K562 (cell line): ENCODE measurements around the gene PDE11A.

Experiments
- CBFB ChIP-seq: sonication (generic); formaldehyde crosslinking; IDR thresholded peaks from 2 replicates; pipeline ENCODE4 v1.4.0; 2020; ENCODE audit warnings: mild to moderate bottlenecking, missing genetic modification reagents
- EZH2 ChIP-seq: IDR thresholded peaks from 2 replicates; pipeline ENCODE4 v1.6.1; 2012; ENCODE audit warnings: low read depth, mild to moderate bottlenecking, inconsistent platforms, low read length, borderline replicate concordance
- MAFK ChIP-seq: IDR thresholded peaks from 2 replicates; pipeline ENCODE4 v1.6.1; 2011; ENCODE audit warnings: low read length, improper control_type of control experiment
- POLR2A ChIP-seq: fragments of 450-650 bp; conservative IDR thresholded peaks from 2 replicates; pipeline ENCODE4 v1.6.1; 2016
- YY1 ChIP-seq, 3 experiments: IDR thresholded peaks; 2 replicates each; pipeline ENCODE4 v1.6.1; 2011; ENCODE audit warnings: low read length in 2 of 3, mild to moderate bottlenecking in 2 of 3, moderate library complexity in 2 of 3, borderline replicate concordance in 1 of 3, control low read depth in 1 of 3, low read depth in 1 of 3; ENCODE audit not compliant: insufficient read depth in 3 of 3, insufficient replicate concordance in 2 of 3, control insufficient read depth in 1 of 3, insufficient read length in 1 of 3; ENCODE audit errors: extremely low read depth in 1 of 3
- ZNF75A ChIP-seq: fragments of 450-650 bp; formaldehyde crosslinking; IDR thresholded peaks from 2 replicates; pipeline ENCODE4 v1.4.0; 2020; ENCODE audit warnings: mild to moderate bottlenecking
- TF ChIP-seq, protein P1 (sequence below), 3 experiments: IDR thresholded peaks in 2 of 3; conservative IDR thresholded peaks in 1 of 3; 2 replicates each; pipeline ENCODE4 v1.5.1; 2011 to 2012; ENCODE audit warnings: low read length in 3 of 3, mild to moderate bottlenecking in 3 of 3, control low read depth in 2 of 3, improper control_type of control experiment in 1 of 3, inconsistent platforms in 1 of 3, low read depth in 1 of 3, mixed read lengths in 1 of 3, moderate library complexity in 1 of 3; ENCODE audit not compliant: insufficient read depth in 2 of 3
- TF ChIP-seq, protein P2 (sequence below), 2 experiments: fragments of 200-800 bp in 1 of 2; sonication (Bioruptor generic) in 1 of 2; sonication (generic) in 1 of 2; formaldehyde crosslinking in 1 of 2; IDR thresholded peaks in 1 of 2; conservative IDR thresholded peaks in 1 of 2; 2 replicates each; pipeline versions ENCODE4 v1.5.0 to v1.6.1; 2016 to 2020; ENCODE audit warnings: missing compliant biosample characterization in 1 of 2, missing genetic modification characterization in 1 of 2, missing genetic modification reagents in 1 of 2

DNA sequence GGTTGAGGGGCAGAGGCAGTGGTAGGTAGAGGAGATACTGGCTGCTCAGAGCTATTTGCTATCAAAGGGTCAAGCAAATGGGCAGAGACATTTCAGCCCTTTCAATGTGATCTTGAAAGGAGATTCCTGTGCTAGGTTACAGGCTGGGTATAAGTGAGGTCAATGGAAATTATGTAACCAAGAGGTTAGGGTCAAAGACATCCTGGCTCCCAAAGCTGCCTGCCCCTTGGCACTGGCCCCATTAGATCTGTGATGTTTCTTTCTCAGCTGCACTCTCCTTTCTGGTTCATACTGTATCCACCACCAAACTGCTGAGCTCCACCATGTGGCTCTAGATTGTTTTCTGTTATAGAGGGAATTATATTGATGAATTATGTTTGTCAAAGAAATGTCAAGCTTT is 479.6 kb downstream of the PDE11A start:
- no peak for TF ChIP-seq CBFB (CRISPR knock-in tag)
- no peak for TF ChIP-seq EZH2
- TF ChIP-seq, protein P1, sequence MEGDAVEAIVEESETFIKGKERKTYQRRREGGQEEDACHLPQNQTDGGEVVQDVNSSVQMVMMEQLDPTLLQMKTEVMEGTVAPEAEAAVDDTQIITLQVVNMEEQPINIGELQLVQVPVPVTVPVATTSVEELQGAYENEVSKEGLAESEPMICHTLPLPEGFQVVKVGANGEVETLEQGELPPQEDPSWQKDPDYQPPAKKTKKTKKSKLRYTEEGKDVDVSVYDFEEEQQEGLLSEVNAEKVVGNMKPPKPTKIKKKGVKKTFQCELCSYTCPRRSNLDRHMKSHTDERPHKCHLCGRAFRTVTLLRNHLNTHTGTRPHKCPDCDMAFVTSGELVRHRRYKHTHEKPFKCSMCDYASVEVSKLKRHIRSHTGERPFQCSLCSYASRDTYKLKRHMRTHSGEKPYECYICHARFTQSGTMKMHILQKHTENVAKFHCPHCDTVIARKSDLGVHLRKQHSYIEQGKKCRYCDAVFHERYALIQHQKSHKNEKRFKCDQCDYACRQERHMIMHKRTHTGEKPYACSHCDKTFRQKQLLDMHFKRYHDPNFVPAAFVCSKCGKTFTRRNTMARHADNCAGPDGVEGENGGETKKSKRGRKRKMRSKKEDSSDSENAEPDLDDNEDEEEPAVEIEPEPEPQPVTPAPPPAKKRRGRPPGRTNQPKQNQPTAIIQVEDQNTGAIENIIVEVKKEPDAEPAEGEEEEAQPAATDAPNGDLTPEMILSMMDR (IDR thresholded peaks at IDR 0.05 in 2 of 3, conservative IDR thresholded peaks at IDR 0.05 in 1 of 3; ENCODE audit: insufficient read depth in 2 of 3, low read depth in 1 of 3, low read length in 3 of 3): no peak
- no peak for TF ChIP-seq MAFK
- no peak for TF ChIP-seq ZNF75A (CRISPR knock-in tag)
- no peak for TF ChIP-seq YY1 (IDR thresholded peaks at IDR 0.05; ENCODE audit: borderline replicate concordance in 1 of 3, control insufficient read depth in 1 of 3, extremely low read depth in 1 of 3, insufficient read depth in 3 of 3, insufficient read length in 1 of 3, insufficient replicate concordance in 2 of 3, low read depth in 1 of 3, low read length in 2 of 3)
- TF ChIP-seq POLR2A: no peak
- TF ChIP-seq, protein P2, sequence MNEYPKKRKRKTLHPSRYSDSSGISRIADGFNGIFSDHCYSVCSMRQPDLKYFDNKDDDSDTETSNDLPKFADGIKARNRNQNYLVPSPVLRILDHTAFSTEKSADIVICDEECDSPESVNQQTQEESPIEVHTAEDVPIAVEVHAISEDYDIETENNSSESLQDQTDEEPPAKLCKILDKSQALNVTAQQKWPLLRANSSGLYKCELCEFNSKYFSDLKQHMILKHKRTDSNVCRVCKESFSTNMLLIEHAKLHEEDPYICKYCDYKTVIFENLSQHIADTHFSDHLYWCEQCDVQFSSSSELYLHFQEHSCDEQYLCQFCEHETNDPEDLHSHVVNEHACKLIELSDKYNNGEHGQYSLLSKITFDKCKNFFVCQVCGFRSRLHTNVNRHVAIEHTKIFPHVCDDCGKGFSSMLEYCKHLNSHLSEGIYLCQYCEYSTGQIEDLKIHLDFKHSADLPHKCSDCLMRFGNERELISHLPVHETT (CRISPR knock-in tag; conservative IDR thresholded peaks at IDR 0.05 in 1 of 2, IDR thresholded peaks at IDR 0.05 in 1 of 2): no peak
